22Rv1 (cell line): ENCODE results near the gene DYNC1I1.

ENCODE experiments used
- H3K27ac ChIP-seq: fragments of 450-650 bp; 2 replicates; pipeline ENCODE4 v1.5.1; 2017
- CTCF ChIP-seq: fragments of 450-650 bp; IDR thresholded peaks from 2 replicates; pipeline ENCODE4 v1.5.1; 2017; ENCODE audit warnings: mild to moderate bottlenecking
- ZFX ChIP-seq: fragments of 450-650 bp; IDR thresholded peaks from 2 replicates; pipeline ENCODE4 v1.6.1; 2017; ENCODE audit warnings: antibody characterized with exemption, borderline replicate concordance

Gene DYNC1I1

GRCh38 chr7:95772771-95773581 lies 622 bp downstream of the DYNC1I1 start:
- TF ChIP-seq CTCF (no peak), ZFX (no peak)
- no peak overlapping the region for H3K27ac ChIP-seq

- H3K27ac ChIP-seq = no peak overlapping the region
- TF ChIP-seq CTCF = no peak
- TF ChIP-seq ZFX = no peak
These were observed 4.3 kb downstream of the DYNC1I1 start for GRCh38 chr7:95776561-95777185.

GRCh38 chr7:95777269-95777668 lies 4.9 kb downstream of the DYNC1I1 start:
- H3K27ac ChIP-seq = no peak overlapping the region
- TF ChIP-seq ZFX (no peak), CTCF (no peak)

- TF ChIP-seq CTCF = no peak
- TF ChIP-seq ZFX = no peak
- H3K27ac ChIP-seq = no peak overlapping the region
These were observed 8.3 kb downstream of the DYNC1I1 start for GRCh38 chr7:95780665-95781064.

- H3K27ac ChIP-seq = no peak overlapping the region
- no peak for TF ChIP-seq CTCF
- TF ChIP-seq ZFX = no peak
These were observed 9.7 kb downstream of the DYNC1I1 start for GRCh38 chr7:95781961-95782586.

- no peak overlapping the region for H3K27ac ChIP-seq
- TF ChIP-seq CTCF (no peak), ZFX (no peak)
These were observed 12.4 kb downstream of the DYNC1I1 start for GRCh38 chr7:95784796-95785195.

- no peak overlapping the region for H3K27ac ChIP-seq
- no peak for TF ChIP-seq CTCF
- no peak for TF ChIP-seq ZFX
These were observed 15.9 kb downstream of the DYNC1I1 start for GRCh38 chr7:95788258-95788657.
